ENCODE measurements around the gene UBXN6. TPM values are rescaled to one million over a fixed set of nuclear protein-coding genes. Genes with fewer than 3 reads are reported as not detected.

The UBXN6 gene
- total RNA-seq, 1 donor from 2014 or later = 560 TPM

DNA sequence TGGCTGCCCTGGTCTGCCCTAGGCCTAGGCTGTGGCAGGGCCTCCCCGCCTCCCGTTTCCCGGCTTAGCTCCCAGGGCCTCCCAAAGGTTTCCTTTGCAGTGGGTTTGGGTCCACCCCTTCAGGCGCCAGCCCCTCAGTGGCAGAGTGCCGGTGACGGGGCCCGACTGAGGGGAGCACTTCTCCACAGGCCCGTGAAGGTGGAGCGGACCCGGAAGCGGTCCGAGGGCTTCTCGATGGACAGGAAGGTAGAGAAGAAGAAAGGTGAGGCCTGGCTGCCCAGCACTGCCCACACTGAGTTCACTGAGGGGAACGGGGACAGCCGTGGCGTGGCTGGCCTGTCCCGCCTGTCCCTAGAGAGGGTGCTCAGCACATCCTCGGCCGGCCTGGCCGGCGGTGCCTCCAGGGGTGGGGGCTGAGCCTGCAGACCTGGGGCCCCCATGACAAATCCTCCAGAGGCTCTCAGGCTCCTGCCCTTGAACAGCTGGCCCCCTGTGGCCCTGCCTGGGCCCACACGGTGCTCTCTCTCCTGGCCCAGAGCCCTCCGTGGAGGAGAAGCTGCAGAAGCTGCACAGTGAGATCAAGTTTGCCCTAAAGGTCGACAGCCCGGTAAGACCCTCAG is 40.3 kb upstream of the UBXN6 start:
- no peaks in the 10 kb centered on the region for H3K9me3 ChIP-seq
- H3K27ac ChIP-seq = no peak overlapping the region
- intact Hi-C loops (cut with DNase I) = no loop called here
- peaks cover 82 to 91% of the 10 kb centered on the region in 2 donors for H3K36me3 ChIP-seq
- TF ChIP-seq, protein P1, sequence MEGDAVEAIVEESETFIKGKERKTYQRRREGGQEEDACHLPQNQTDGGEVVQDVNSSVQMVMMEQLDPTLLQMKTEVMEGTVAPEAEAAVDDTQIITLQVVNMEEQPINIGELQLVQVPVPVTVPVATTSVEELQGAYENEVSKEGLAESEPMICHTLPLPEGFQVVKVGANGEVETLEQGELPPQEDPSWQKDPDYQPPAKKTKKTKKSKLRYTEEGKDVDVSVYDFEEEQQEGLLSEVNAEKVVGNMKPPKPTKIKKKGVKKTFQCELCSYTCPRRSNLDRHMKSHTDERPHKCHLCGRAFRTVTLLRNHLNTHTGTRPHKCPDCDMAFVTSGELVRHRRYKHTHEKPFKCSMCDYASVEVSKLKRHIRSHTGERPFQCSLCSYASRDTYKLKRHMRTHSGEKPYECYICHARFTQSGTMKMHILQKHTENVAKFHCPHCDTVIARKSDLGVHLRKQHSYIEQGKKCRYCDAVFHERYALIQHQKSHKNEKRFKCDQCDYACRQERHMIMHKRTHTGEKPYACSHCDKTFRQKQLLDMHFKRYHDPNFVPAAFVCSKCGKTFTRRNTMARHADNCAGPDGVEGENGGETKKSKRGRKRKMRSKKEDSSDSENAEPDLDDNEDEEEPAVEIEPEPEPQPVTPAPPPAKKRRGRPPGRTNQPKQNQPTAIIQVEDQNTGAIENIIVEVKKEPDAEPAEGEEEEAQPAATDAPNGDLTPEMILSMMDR (IDR thresholded peaks at IDR 0.05) = no peak
- no peak overlapping the region for H3K4me3 ChIP-seq
- H3K27me3 ChIP-seq = no peaks in the 10 kb centered on the region
- DNase-seq (ENCODE audit: low spot score in 2 of 2) = no peak
- no peaks in the 10 kb centered on the region for H3K4me1 ChIP-seq

DNA sequence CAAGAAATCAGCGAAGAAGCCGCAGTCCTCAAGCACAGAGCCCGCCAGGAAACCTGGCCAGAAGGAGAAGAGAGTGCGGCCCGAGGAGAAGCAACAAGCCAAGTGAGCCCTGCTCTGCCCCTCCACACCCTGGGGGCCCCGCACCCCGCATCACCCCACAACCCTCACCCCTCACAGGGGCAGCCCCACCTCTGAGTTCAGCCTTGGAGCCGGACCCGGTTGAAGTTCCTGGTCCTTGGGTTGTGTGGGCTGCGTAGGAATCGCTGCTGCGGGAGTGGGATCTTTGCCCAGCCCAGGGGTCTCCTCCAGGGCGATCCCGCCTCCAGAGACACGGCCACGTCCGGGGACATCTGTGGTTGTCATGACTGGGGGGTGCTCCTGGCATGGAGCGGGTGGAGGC is 38.7 kb upstream of the UBXN6 start:
- Histone ChIP-seq H3K36me3 (peaks cover 78 to 88% of the 10 kb centered on the region in 2 donors), H3K27me3 (no peaks in the 10 kb centered on the region), H3K4me3 (no peak overlapping the region), H3K4me1 (no peaks in the 10 kb centered on the region), H3K27ac (no peak overlapping the region), H3K9me3 (no peaks in the 10 kb centered on the region)
- TF ChIP-seq, protein P1 (IDR thresholded peaks at IDR 0.05) = no peak
- no peak for DNase-seq (ENCODE audit: low spot score in 2 of 2)
- intact Hi-C loops (cut with DNase I) = no loop called here

DNA sequence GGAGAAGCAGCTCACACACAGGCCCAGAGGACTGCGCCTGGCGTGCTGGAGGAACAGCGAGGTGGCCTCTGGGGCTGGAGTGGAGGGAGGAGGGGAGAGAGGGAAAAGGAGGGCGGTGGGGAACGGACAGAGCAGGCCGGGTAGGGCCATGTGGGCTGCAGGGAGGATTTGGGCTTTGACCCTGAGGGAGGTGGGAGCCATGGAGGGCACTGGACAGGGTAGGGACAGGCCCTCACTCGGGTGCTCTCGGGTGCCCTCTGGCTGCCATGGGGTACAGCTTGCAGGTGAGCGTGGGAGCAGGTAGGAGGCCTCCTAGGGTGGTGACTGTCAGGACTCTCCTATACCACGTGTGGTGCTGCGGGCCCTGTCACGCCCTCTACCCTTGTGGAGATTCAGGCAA is 37.9 kb upstream of the UBXN6 start:
- TF ChIP-seq, protein P1 (IDR thresholded peaks at IDR 0.05) = no peak
- H3K4me3 ChIP-seq = no peak overlapping the region
- no peak overlapping the region for H3K27ac ChIP-seq
- no peaks in the 10 kb centered on the region for H3K27me3 ChIP-seq
- intact Hi-C loops (cut with DNase I) = no loop called here
- no peaks in the 10 kb centered on the region for H3K4me1 ChIP-seq
- DNase-seq (ENCODE audit: low spot score in 2 of 2) = no peak
- peaks cover 71 to 89% of the 10 kb centered on the region in 2 donors for H3K36me3 ChIP-seq
- no peaks in the 10 kb centered on the region for H3K9me3 ChIP-seq

DNA sequence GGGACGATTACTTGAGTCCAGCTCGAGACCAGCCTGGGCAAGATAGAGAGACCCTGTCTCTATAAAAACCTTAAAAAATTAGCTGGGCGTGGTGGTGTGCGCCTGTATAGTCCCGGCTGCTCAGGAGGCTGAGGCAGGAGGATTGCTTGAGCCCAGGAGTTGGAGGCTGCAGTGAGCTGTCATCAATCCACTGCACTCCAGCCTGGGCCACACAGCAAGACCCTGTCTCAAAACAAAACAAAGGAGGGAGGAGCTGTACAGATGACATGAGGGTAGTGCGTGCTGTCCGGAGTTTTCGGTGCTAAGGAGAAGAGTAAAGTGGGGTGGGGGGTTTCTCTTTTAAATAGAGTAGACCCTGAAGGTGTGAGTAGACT is 37.1 kb upstream of the UBXN6 start:
- intact Hi-C loops (cut with DNase I) = no loop called here

DNA sequence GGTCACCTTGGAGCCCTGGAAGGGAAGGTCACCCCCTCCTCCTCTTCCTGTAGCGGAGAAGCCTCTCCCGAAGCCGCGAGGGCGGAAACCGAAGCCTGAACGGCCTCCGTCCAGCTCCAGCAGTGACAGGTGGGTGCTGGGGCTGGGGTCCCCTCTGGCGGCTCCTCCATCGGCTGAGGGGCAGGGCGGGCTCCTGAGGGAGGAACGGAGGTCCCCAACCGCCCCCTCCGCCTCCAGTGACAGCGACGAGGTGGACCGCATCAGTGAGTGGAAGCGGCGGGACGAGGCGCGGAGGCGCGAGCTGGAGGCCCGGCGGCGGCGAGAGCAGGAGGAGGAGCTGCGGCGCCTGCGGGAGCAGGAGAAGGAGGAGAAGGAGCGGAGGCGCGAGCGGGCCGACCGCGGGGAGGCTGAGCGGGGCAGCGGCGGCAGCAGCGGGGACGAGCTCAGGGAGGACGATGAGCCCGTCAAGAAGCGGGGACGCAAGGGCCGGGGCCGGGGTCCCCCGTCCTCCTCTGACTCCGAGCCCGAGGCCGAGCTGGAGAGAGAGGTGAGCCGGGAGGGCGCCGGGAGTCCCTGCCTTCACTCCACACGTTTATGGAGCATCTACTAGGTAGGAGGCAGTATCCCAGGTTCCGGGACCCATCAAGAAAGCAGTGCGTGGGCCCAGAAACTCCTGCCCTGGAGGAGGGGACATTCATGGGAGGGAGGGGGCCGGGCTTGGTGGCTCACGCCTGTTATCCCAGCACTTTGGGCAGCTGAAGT is 36.5 kb upstream of the UBXN6 start:
- no peak for DNase-seq (ENCODE audit: low spot score in 2 of 2)
- H3K4me1 ChIP-seq = no peaks in the 10 kb centered on the region
- no peak overlapping the region for H3K27ac ChIP-seq
- no peak overlapping the region for H3K4me3 ChIP-seq
- intact Hi-C loops (cut with DNase I) = no loop called here
- no peaks in the 10 kb centered on the region for H3K27me3 ChIP-seq
- TF ChIP-seq, protein P1 (IDR thresholded peaks at IDR 0.05) = no peak
- H3K9me3 ChIP-seq = no peaks in the 10 kb centered on the region
- peaks cover 74 to 92% of the 10 kb centered on the region in 2 donors for H3K36me3 ChIP-seq

More for the DNA sequence above, 37.1 kb upstream of the UBXN6 start:
- TF ChIP-seq, protein P1 (IDR thresholded peaks at IDR 0.05) = no peak
- Histone ChIP-seq H3K27me3 (no peaks in the 10 kb centered on the region), H3K36me3 (peaks cover 74 to 92% of the 10 kb centered on the region in 2 donors), H3K9me3 (no peaks in the 10 kb centered on the region), H3K4me3 (no peak overlapping the region), H3K4me1 (no peaks in the 10 kb centered on the region), H3K27ac (no peak overlapping the region)
- no peak for DNase-seq (ENCODE audit: low spot score in 2 of 2)

All from ascending aorta (tissue), 2 donors.